Measurements from ENCODE around the gene ANKH. TPM values are rescaled to one million over a fixed set of nuclear protein-coding genes. Genes with fewer than 3 reads are reported as not detected.
A peak's percentile ranks its signal among the peaks of the same experiment; 100 is the strongest.

ANKH gene
- total RNA-seq, 1 donor from 2014 or later: 30.9 TPM

DNA sequence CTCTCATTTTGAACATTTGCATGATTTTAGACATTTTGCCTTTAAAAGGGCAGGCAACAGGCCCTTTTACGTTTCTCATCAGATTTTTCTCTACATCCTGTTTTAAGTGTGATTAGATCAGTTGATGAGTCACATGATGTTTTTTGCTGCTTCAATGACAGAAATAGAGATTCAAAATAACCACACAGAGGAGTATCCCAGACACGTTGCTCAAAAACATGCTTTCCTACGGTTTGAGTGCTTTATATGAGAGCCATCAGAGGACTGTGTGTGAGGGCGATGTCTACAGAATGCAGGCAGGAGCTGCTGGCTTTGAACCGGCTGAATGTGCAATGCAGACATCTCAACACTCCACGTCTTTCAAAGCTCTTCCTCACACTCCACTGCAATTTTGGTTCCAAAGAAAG lies 165.0 kb downstream of the ANKH start:
- H3K27ac ChIP-seq: peak overlapping the region; percentile 55
- no peak overlapping the region for H3K4me3 ChIP-seq
- no peaks in the 10 kb centered on the region for H3K27me3 ChIP-seq
- DNase-seq (ENCODE audit: extremely low spot score in 2 of 2): peak in 1 of 2 donors; percentile 16
- intact Hi-C loops (cut with DNase I): no loop called here
- H3K4me1 ChIP-seq: peaks cover 44% of the 10 kb centered on the region
- H3K36me3 ChIP-seq: peaks cover 0 to 29% of the 10 kb centered on the region in 2 donors
- TF ChIP-seq POLR2A (IDR thresholded peaks at IDR 0.05) (no peak), CTCF (IDR thresholded peaks at IDR 0.05) (no peak)
- H3K9me3 ChIP-seq: no peaks in the 10 kb centered on the region

GRCh38 chr5:14705556-14705955 lies 166.0 kb downstream of the ANKH start:
- TF ChIP-seq POLR2A (IDR thresholded peaks at IDR 0.05) (no peak), POLR2AphosphoS5 (IDR thresholded peaks at IDR 0.05; ENCODE audit: insufficient read depth in 1 of 2, low read depth in 1 of 2) (no peak), CTCF (IDR thresholded peaks at IDR 0.05) (no peak)
- Histone ChIP-seq H3K27me3 (no peaks in the 10 kb centered on the region), H3K4me3 (no peak overlapping the region), H3K36me3 (peaks cover 0 to 18% of the 10 kb centered on the region in 2 donors), H3K4me1 (peaks cover 53% of the 10 kb centered on the region), H3K27ac (peak overlapping the region; percentile 55), H3K9me3 (no peaks in the 10 kb centered on the region)
- DNase-seq (ENCODE audit: extremely low spot score in 2 of 2): no peak
- intact Hi-C loops (cut with DNase I): no loop called here

DNA sequence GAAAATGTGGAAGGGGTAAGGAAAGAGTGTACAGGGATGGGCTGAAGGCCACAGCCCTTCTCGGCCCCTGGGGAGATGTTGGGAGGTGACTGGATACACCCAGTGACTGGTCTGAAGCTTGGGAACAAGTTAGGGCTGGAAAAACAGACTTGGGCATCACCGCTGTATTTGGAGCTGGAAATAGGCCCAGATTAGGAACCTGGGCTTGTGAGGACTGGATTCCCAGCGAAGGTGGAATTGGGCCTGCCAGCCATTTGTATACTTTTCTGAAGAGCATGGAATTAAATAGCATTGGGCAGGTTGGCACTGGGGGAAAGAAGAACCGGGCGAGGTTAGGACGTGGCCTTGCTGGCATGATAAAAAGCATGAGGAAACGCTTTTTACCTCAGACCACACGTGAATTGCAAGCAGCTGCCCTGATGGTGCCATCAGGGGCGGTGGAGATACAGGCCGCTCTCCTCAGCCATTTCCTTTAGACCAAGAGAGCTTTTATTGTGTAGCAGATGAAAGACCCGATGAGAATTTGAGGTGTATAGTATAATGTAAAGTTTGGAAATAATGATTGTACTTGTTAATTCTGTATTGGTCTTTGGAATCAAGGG lies 169.2 kb downstream of the ANKH start:
- peaks cover 0 to 9% of the 10 kb centered on the region in 2 donors for H3K36me3 ChIP-seq
- H3K4me3 ChIP-seq: no peak overlapping the region
- H3K27me3 ChIP-seq: no peaks in the 10 kb centered on the region
- DNase-seq (ENCODE audit: extremely low spot score in 2 of 2): no peak
- H3K9me3 ChIP-seq: no peaks in the 10 kb centered on the region
- intact Hi-C loops (cut with DNase I): no loop called here
- H3K27ac ChIP-seq: no peak overlapping the region
- peaks cover 57% of the 10 kb centered on the region for H3K4me1 ChIP-seq
- TF ChIP-seq CTCF (IDR thresholded peaks at IDR 0.05) (no peak), POLR2A (IDR thresholded peaks at IDR 0.05) (no peak), POLR2AphosphoS5 (IDR thresholded peaks at IDR 0.05; ENCODE audit: insufficient read depth in 1 of 2, low read depth in 1 of 2) (peak in 1 of 2 donors; percentile 38)

DNA sequence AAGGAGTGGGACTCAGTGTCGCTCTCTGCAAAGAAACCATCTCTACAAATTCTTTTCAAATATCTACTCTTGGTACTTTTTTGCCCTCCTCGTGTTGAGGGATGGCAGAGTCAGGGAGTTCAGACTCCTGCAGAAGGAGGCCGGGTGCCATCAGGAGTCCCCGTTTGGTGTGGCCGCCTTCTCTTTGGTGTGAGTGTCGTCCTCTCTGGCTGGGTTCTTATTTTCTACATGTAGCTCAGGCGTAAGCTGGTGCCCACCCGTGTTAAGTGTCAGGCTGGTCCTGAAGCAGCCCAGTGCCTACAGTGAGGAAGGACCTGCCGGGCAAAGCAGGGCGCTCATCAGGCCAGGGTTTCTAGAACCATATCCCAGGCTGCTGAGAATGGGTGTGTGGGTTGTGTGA lies 170.0 kb downstream of the ANKH start:
- H3K4me3 ChIP-seq: no peak overlapping the region
- no peak for DNase-seq (ENCODE audit: extremely low spot score in 2 of 2)
- H3K27me3 ChIP-seq: no peaks in the 10 kb centered on the region
- H3K4me1 ChIP-seq: peaks cover 49% of the 10 kb centered on the region
- no peak for TF ChIP-seq POLR2A (IDR thresholded peaks at IDR 0.05)
- TF ChIP-seq CTCF (IDR thresholded peaks at IDR 0.05): no peak
- no peak for TF ChIP-seq POLR2AphosphoS5 (IDR thresholded peaks at IDR 0.05; ENCODE audit: insufficient read depth in 1 of 2, low read depth in 1 of 2)
- H3K36me3 ChIP-seq: peaks cover 0 to 9% of the 10 kb centered on the region in 2 donors
- intact Hi-C loops (cut with DNase I): no loop called here
- H3K27ac ChIP-seq: no peak overlapping the region
- H3K9me3 ChIP-seq: no peaks in the 10 kb centered on the region
